DMS114 treated with DMSO at 0.1 percent for 48 hours (cell line): ENCODE data around the gene C11orf24.
A peak's percentile ranks its signal among the peaks of the same experiment; 100 is the strongest.
"Not testable (repeated sequence)": the region's sequence is repeated elsewhere in the genome, so short reads cannot be mapped to it uniquely, and the experiment has no call there.

Source experiments
- DNase-seq: peaks from one replicate; lab custom pipeline; 2025; ENCODE audit not compliant: unreplicated experiment; lab: John Stamatoyannopoulos, UW

C11orf24 gene

GRCh38 chr11:68256331-68256741 lies 15.4 kb downstream of the C11orf24 start:
- DNase-seq: no peak

- DNase-seq: no peak
Observed at GRCh38 chr11:68255526-68255925, 16.2 kb downstream of the C11orf24 start.

GRCh38 chr11:68254421-68254820 lies 17.4 kb downstream of the C11orf24 start:
- no peak for DNase-seq

GRCh38 chr11:68251765-68252164 lies 20.0 kb downstream of the C11orf24 start:
- DNase-seq: no peak

GRCh38 chr11:68244912-68245311 lies 26.9 kb downstream of the C11orf24 start:
- not testable (repeated sequence) for DNase-seq

- not testable (repeated sequence) for DNase-seq
Observed at GRCh38 chr11:68243847-68244246, 27.9 kb downstream of the C11orf24 start.

GRCh38 chr11:68242616-68243015 lies 29.2 kb downstream of the C11orf24 start:
- DNase-seq: no peak

GRCh38 chr11:68231621-68232020 lies 40.2 kb downstream of the C11orf24 start:
- no peak for DNase-seq

GRCh38 chr11:68229601-68230000 lies 42.2 kb downstream of the C11orf24 start:
- no peak for DNase-seq

GRCh38 chr11:68226421-68226820 lies 45.4 kb downstream of the C11orf24 start:
- no peak for DNase-seq

GRCh38 chr11:68224606-68225005 lies 47.2 kb downstream of the C11orf24 start:
- DNase-seq: no peak

- no peak for DNase-seq
Observed at GRCh38 chr11:68223275-68223674, 48.5 kb downstream of the C11orf24 start.

GRCh38 chr11:68221406-68221805 lies 50.4 kb downstream of the C11orf24 start:
- no peak for DNase-seq

GRCh38 chr11:68216171-68216938 lies 55.4 kb downstream of the C11orf24 start:
- no peak for DNase-seq

GRCh38 chr11:68215524-68216170 lies 56.1 kb downstream of the C11orf24 start:
- no peak for DNase-seq

GRCh38 chr11:68215087-68215445 lies 56.7 kb downstream of the C11orf24 start:
- no peak for DNase-seq

- DNase-seq: no peak
Observed at GRCh38 chr11:68214173-68215086, 57.3 kb downstream of the C11orf24 start.

GRCh38 chr11:68213555-68214172 lies 58.1 kb downstream of the C11orf24 start:
- peak; percentile 100 for DNase-seq

GRCh38 chr11:68213135-68213515 lies 58.6 kb downstream of the C11orf24 start, which contains the start of gene KMT5B:
KMT5B (minus strand) TSS chr11:68213296; CDS start chr11:68190076, 23,220 bp downstream.
- DNase-seq: peak; percentile 83

- DNase-seq: peak; percentile 99
Observed at GRCh38 chr11:68212421-68213134, 59.2 kb downstream of the C11orf24 start.
